Measurements from ENCODE around the gene NELL2. TPM values are rescaled to one million over a fixed set of nuclear protein-coding genes. Genes with fewer than 3 reads are reported as not detected.
"Not testable (repeated sequence)": the region's sequence is repeated elsewhere in the genome, so short reads cannot be mapped to it uniquely, and the experiment has no call there.

NELL2 gene
- polyA plus RNA-seq, 1 of the 3 experiments (the other 2 are of a cell fraction) = 0.35 TPM

DNA sequence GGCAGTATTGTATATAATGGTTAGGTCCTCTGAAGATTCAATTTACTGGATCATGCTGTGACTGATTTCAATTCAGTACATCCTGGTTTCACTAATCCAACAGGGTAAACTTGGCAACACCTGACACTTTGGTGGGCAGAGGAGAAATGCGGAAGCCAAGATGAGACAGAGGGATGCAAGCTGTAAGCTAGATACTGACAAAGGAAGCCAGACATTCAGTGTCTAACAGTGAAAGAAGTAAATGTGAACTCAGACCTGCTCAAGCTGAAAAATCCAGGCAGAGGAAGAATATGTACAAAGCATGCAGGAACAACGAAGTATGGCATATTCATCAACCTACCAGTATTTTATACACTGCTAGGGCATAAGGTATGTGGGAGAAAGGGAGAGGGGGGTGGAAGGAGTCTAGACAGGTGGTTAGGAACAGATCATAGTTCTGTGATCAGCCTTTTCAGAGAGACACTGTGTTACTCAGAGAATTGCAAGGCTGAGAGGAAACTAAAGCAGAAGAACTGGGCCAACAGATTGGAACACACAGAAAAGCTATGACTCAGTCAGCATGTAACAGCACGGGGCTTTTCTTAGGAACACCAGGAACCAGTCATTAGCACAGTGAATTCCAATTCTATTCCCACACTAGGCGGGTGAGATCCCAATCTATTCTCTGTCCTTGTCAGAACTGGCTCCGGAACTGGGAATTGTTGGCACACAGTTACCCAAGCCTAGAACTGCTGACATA is 40.3 kb downstream of the NELL2 start:
- Histone ChIP-seq H3F3A (replicated peaks; ENCODE audit: insufficient read depth) (no peaks in the 10 kb centered on the region), H3K4me2 (no peak overlapping the region), H3K9me3 (no peaks in the 10 kb centered on the region), H3K4me3 (ENCODE audit: low read depth in 2 of 2, low read length in 1 of 2) (no peak overlapping the region), H3K36me3 (replicated peaks in 1 of 2; ENCODE audit: control insufficient read depth in 1 of 2, insufficient read depth in 2 of 2, low read length in 1 of 2) (no peaks in the 10 kb centered on the region), H3K79me2 (ENCODE audit: insufficient read depth) (no peaks in the 10 kb centered on the region), H2AFZ (ENCODE audit: low read depth) (no peak overlapping the region), H4K20me1 (ENCODE audit: insufficient read depth) (no peaks in the 10 kb centered on the region), H3K27me3 (ENCODE audit: insufficient read depth) (no peaks in the 10 kb centered on the region), H3K9ac (no peak overlapping the region), H3K9me2 (no peaks in the 10 kb centered on the region), H3K27ac (ENCODE audit: low read depth in 2 of 2, low read length in 1 of 2) (no peak overlapping the region), H3K4me1 (ENCODE audit: control insufficient read depth in 1 of 2, insufficient read depth in 2 of 2, low read depth in 1 of 2, low read length in 1 of 2) (no peaks in the 10 kb centered on the region)
- CTCF ChIA-PET = no interaction called here
- POLR2A ChIA-PET = no interaction called here
- WGBS (ENCODE audit: low lambda C conversion rate) = 37% methylated on average over 5 of the region's 5 CpGs
- TF ChIP-seq, protein P1, sequence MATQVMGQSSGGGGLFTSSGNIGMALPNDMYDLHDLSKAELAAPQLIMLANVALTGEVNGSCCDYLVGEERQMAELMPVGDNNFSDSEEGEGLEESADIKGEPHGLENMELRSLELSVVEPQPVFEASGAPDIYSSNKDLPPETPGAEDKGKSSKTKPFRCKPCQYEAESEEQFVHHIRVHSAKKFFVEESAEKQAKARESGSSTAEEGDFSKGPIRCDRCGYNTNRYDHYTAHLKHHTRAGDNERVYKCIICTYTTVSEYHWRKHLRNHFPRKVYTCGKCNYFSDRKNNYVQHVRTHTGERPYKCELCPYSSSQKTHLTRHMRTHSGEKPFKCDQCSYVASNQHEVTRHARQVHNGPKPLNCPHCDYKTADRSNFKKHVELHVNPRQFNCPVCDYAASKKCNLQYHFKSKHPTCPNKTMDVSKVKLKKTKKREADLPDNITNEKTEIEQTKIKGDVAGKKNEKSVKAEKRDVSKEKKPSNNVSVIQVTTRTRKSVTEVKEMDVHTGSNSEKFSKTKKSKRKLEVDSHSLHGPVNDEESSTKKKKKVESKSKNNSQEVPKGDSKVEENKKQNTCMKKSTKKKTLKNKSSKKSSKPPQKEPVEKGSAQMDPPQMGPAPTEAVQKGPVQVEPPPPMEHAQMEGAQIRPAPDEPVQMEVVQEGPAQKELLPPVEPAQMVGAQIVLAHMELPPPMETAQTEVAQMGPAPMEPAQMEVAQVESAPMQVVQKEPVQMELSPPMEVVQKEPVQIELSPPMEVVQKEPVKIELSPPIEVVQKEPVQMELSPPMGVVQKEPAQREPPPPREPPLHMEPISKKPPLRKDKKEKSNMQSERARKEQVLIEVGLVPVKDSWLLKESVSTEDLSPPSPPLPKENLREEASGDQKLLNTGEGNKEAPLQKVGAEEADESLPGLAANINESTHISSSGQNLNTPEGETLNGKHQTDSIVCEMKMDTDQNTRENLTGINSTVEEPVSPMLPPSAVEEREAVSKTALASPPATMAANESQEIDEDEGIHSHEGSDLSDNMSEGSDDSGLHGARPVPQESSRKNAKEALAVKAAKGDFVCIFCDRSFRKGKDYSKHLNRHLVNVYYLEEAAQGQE (IDR thresholded peaks at IDR 0.05; ENCODE audit: low read depth, low read length) = no peak
- TF ChIP-seq EP300 (IDR thresholded peaks at IDR 0.05; ENCODE audit: borderline replicate concordance in 1 of 2, low read depth in 1 of 2, low read length in 1 of 2) (no peak), TAF1 (IDR thresholded peaks at IDR 0.05; ENCODE audit: borderline replicate concordance, low read depth, low read length) (no peak), RXRA (IDR thresholded peaks at IDR 0.05; ENCODE audit: borderline replicate concordance, low read depth) (no peak), CHD2 (IDR thresholded peaks at IDR 0.05; ENCODE audit: low read length, partially characterized antibody) (no peak), GATA2 (CRISPR knock-in tag; IDR thresholded peaks at IDR 0.05) (no peak), RAD21 (IDR thresholded peaks at IDR 0.05; ENCODE audit: low read length) (no peak), SMC3 (IDR thresholded peaks at IDR 0.05; ENCODE audit: low read depth, low read length) (no peak)
- TF ChIP-seq, protein P2, sequence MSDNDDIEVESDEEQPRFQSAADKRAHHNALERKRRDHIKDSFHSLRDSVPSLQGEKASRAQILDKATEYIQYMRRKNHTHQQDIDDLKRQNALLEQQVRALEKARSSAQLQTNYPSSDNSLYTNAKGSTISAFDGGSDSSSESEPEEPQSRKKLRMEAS (IDR thresholded peaks at IDR 0.05; ENCODE audit: low read depth) = no peak
- TF ChIP-seq, protein P3, sequence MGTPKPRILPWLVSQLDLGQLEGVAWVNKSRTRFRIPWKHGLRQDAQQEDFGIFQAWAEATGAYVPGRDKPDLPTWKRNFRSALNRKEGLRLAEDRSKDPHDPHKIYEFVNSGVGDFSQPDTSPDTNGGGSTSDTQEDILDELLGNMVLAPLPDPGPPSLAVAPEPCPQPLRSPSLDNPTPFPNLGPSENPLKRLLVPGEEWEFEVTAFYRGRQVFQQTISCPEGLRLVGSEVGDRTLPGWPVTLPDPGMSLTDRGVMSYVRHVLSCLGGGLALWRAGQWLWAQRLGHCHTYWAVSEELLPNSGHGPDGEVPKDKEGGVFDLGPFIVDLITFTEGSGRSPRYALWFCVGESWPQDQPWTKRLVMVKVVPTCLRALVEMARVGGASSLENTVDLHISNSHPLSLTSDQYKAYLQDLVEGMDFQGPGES (IDR thresholded peaks at IDR 0.05; ENCODE audit: low read depth, low read length) = no peak
- DNase-seq = no peak

DNA sequence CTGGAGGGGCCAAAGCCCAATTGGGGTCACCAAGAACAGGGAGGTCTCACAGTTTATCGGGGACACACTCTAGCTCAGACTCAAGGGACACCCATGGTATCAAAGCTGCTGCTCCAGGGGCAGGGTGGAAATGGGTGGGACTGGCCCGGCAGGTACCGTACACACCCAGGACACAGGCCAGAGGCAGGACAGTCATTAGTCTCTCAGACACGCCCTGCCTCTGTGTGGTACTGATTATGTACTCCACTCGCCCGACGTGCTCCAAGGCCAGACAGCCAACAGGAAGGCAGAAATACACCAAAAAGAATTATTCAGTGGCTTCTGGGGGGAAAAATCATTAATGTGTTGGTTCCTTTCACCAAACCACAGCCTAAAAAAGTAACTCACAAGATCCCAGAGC is 41.1 kb downstream of the NELL2 start:
- H3K9me2 ChIP-seq; CTCF ChIA-PET; H3K4me1 ChIP-seq (ENCODE audit: control insufficient read depth in 1 of 2, insufficient read depth in 2 of 2, low read depth in 1 of 2, low read length in 1 of 2); H4K20me1 ChIP-seq (ENCODE audit: insufficient read depth); H2AFZ ChIP-seq (ENCODE audit: low read depth); H3K9me3 ChIP-seq; H3K27ac ChIP-seq (ENCODE audit: low read depth in 2 of 2, low read length in 1 of 2); H3F3A ChIP-seq (replicated peaks; ENCODE audit: insufficient read depth); H3K9ac ChIP-seq; H3K36me3 ChIP-seq (replicated peaks in 1 of 2; ENCODE audit: control insufficient read depth in 1 of 2, insufficient read depth in 2 of 2, low read length in 1 of 2); DNase-seq; POLR2A ChIA-PET; H3K27me3 ChIP-seq (ENCODE audit: insufficient read depth); H3K4me2 ChIP-seq; H3K79me2 ChIP-seq (ENCODE audit: insufficient read depth); H3K4me3 ChIP-seq (ENCODE audit: low read depth in 2 of 2, low read length in 1 of 2): not testable (repeated sequence)
- 65% methylated on average over 6 of the region's 7 CpGs for WGBS (ENCODE audit: low lambda C conversion rate)

Measured in SK-N-SH (cell line).